A549 (cell line): ENCODE data around the gene GOLGA1. TPM values are rescaled to one million over a fixed set of nuclear protein-coding genes. Genes with fewer than 3 reads are reported as not detected.

Experiments used
- ATAC-seq, 2 experiments: fragments of 200-7000 bp in 1 of 2; fragments of >200 bp in 1 of 2; cut with Nextera tagmentation in 1 of 2; cut with Tn5 transposase in 1 of 2; 3 replicates each; pipeline versions ENCODE4 v1.8.0 to v1.9.1; 2018 to 2020; ENCODE audit warnings: mild to moderate bottlenecking in 1 of 2, moderate library complexity in 1 of 2
- CTCF ChIA-PET: fragments of 300-600 bp; sonication (Branson Sonifier 250); formaldehyde crosslinking; extraction: SDS; loops from one replicate; lab custom pipeline; 2021; ENCODE audit warnings: antibody characterized with exemption, inconsistent platforms; lab: Yijun Ruan, JAX
- POLR2A ChIA-PET: fragments of 350-600 bp; formaldehyde crosslinking; extraction: SDS; loops from one replicate; lab custom pipeline; 2021; ENCODE audit warnings: antibody characterized with exemption, inconsistent platforms; lab: Yijun Ruan, JAX
- DNase-seq, 2 experiments: peaks; one replicate each; pipeline versions ENCODE4 v3.0.0 to v3.0.0-alpha.2; 2011 to 2016; ENCODE audit warnings: low read depth in 1 of 2, low spot score in 1 of 2
- FAIRE-seq: peaks from 2 replicates; lab custom pipeline; 2011; peaks lifted over from hg19 to GRCh38; lab: Jason Lieb, UNC
- H3K27ac ChIP-seq, 2 experiments: fragments of >200 bp; sonication (Bioruptor Twin); formaldehyde crosslinking; 3 replicates each; pipeline ENCODE4 v1.5.1; 2016 to 2017
- H3K4me1 ChIP-seq: fragments of >200 bp; sonication (Bioruptor Twin); formaldehyde crosslinking; 3 replicates; pipeline ENCODE4 v1.6.1; 2016
- H3K4me2 ChIP-seq: fragments of >200 bp; sonication (Bioruptor Twin); formaldehyde crosslinking; 3 replicates; pipeline ENCODE4 v1.6.1; 2016
- H3K4me3 ChIP-seq: fragments of >200 bp; sonication (Bioruptor Twin); formaldehyde crosslinking; 3 replicates; pipeline ENCODE4 v1.5.1; 2016
- H3K9me3 ChIP-seq: fragments of >200 bp; sonication (Bioruptor Twin); formaldehyde crosslinking; 3 replicates; pipeline ENCODE4 v1.6.1; 2016
- BHLHE40 ChIP-seq: IDR thresholded peaks from 2 replicates; pipeline ENCODE4 v1.6.1; 2012; ENCODE audit warnings: low read depth, low read length, inconsistent platforms
- CEBPB ChIP-seq, 2 experiments: fragments of >200 bp in 1 of 2; sonication (Bioruptor Twin) in 1 of 2; formaldehyde crosslinking in 1 of 2; IDR thresholded peaks; 2 replicates each; pipeline ENCODE4 v1.6.1; 2012 to 2016
- CHD2 ChIP-seq: fragments of 150-350 bp; IDR thresholded peaks from 2 replicates; pipeline ENCODE4 v1.6.1; 2014; ENCODE audit warnings: low read length; ENCODE audit not compliant: partially characterized antibody
- EHF ChIP-seq: fragments of 250-450 bp; sonication (Bioruptor Pico); IDR thresholded peaks from 2 replicates; pipeline ENCODE4 v1.5.0; 2020; ENCODE audit warnings: mild to moderate bottlenecking
- FOSL2 ChIP-seq, 2 experiments: fragments of 450-650 bp in 1 of 2; fragments of >200 bp in 1 of 2; sonication (Bioruptor Twin) in 1 of 2; formaldehyde crosslinking; IDR thresholded peaks; 2 replicates each; pipeline versions ENCODE4 v1.5.0 to v1.6.1; 2016 to 2020; ENCODE audit warnings: mild to moderate bottlenecking in 1 of 2, moderate library complexity in 1 of 2
- FOXS1 ChIP-seq: fragments of 250-450 bp; sonication (Bioruptor Pico); IDR thresholded peaks from 2 replicates; pipeline ENCODE4 v1.5.0; 2020; ENCODE audit warnings: mild to moderate bottlenecking, moderate library complexity
- GATA3 ChIP-seq: IDR thresholded peaks from 2 replicates; pipeline ENCODE4 v1.6.1; 2012; ENCODE audit warnings: borderline replicate concordance
- HEYL ChIP-seq: fragments of 250-450 bp; sonication (Bioruptor Pico); IDR thresholded peaks from 2 replicates; pipeline ENCODE4 v1.8.0; 2021; ENCODE audit warnings: mild to moderate bottlenecking, moderate library complexity
- HOXA7 ChIP-seq: fragments of 250-450 bp; sonication (Bioruptor Pico); IDR thresholded peaks from 2 replicates; pipeline ENCODE4 v1.5.0; 2020; ENCODE audit warnings: mild to moderate bottlenecking, moderate library complexity
- HOXB13 ChIP-seq: fragments of 250-450 bp; sonication (Bioruptor Pico); IDR thresholded peaks from 2 replicates; pipeline ENCODE4 v1.5.0; 2020; ENCODE audit warnings: low read depth, mild to moderate bottlenecking, moderate library complexity
- JUNB ChIP-seq: fragments of >200 bp; sonication (Bioruptor Twin); formaldehyde crosslinking; IDR thresholded peaks from 2 replicates; pipeline ENCODE4 v1.6.1; 2016
- KDM1A ChIP-seq: fragments of 200-600 bp; sonication (generic); IDR thresholded peaks from 2 replicates; pipeline ENCODE4 v1.6.1; 2016; ENCODE audit warnings: low read depth, mild to moderate bottlenecking
- MAZ ChIP-seq: fragments of 150-350 bp; IDR thresholded peaks from 2 replicates; pipeline ENCODE4 v1.6.1; 2014; ENCODE audit warnings: antibody characterized with exemption, low read depth, low read length, borderline replicate concordance
- MYC ChIP-seq: IDR thresholded peaks from 2 replicates; pipeline ENCODE4 v1.6.1; 2012; ENCODE audit warnings: mild to moderate bottlenecking, inconsistent platforms, low read length, improper control_type of control experiment, borderline replicate concordance
- NPAS2 ChIP-seq: fragments of 250-450 bp; sonication (Bioruptor Pico); IDR thresholded peaks from 2 replicates; pipeline ENCODE4 v1.8.0; 2022; ENCODE audit warnings: mild to moderate bottlenecking, moderate library complexity, borderline replicate concordance
- NR3C1 ChIP-seq: fragments of >200 bp; sonication (Bioruptor Twin); formaldehyde crosslinking; IDR thresholded peaks from 3 replicates; pipeline ENCODE4 v1.6.1; 2017
- POLR2AphosphoS2 ChIP-seq: conservative IDR thresholded peaks from 2 replicates; pipeline ENCODE4 v1.6.1; 2012; ENCODE audit warnings: low read length, improper control_type of control experiment, inconsistent platforms
- RARB ChIP-seq: fragments of 250-450 bp; sonication (Bioruptor Pico); IDR thresholded peaks from 2 replicates; pipeline ENCODE4 v1.8.0; 2021; ENCODE audit warnings: mild to moderate bottlenecking, moderate library complexity
- RCOR1 ChIP-seq: fragments of 150-350 bp; IDR thresholded peaks from 2 replicates; pipeline ENCODE4 v1.6.1; 2014; ENCODE audit warnings: antibody characterized with exemption, low read length, low read depth
- RFX5 ChIP-seq: fragments of 450-650 bp; IDR thresholded peaks from 2 replicates; pipeline ENCODE4 v1.7.1; 2014; ENCODE audit warnings: antibody characterized with exemption, mild to moderate bottlenecking, moderate library complexity
- ZC3H11A ChIP-seq: fragments of 450-650 bp; IDR thresholded peaks from 2 replicates; pipeline ENCODE4 v1.6.1; 2014; ENCODE audit warnings: antibody characterized with exemption, mild to moderate bottlenecking
- ZNF302 ChIP-seq: fragments of 250-450 bp; sonication (Bioruptor Pico); IDR thresholded peaks from 2 replicates; pipeline ENCODE4 v1.9.0; 2021; ENCODE audit warnings: inconsistent platforms, mild to moderate bottlenecking, moderate library complexity
- WGBS: methylation state at CpG from one replicate; pipeline ENCODE4 v1.1.6; 2017; ENCODE audit errors: missing lambda C conversion rate; 5-methylcytosine and 5-hydroxymethylcytosine counted together
- polyA plus RNA-seq, 4 experiments: library from polyadenylated mRNA; depleted of rRNA in 3 of 4; stranded (reverse); fragments of >200 nt; fragmentation: RNase III in 1 of 4; extraction: RNeasy Plus Mini Kit Qiagen cat#74134 plus additional on column Dnase treatment in 1 of 4; gene quantifications; 2 replicates in 3 of 4; 3 replicates in 1 of 4; pipeline ENCODE4 v1.2.3, GENCODE V29; 2011 to 2017
- TF ChIP-seq, protein P1 (sequence below): fragments of 200-600 bp; sonication (generic); IDR thresholded peaks from 2 replicates; pipeline ENCODE4 v1.6.1; 2016; ENCODE audit warnings: antibody characterized with exemption, mild to moderate bottlenecking, moderate library complexity
- TF ChIP-seq, protein P2 (sequence below): fragments of >200 bp; sonication (Bioruptor Twin); formaldehyde crosslinking; IDR thresholded peaks from 3 replicates; pipeline ENCODE4 v1.6.1; 2016
- TF ChIP-seq, protein P3 (sequence below): fragments of 250-450 bp; sonication (Bioruptor Pico); IDR thresholded peaks from 2 replicates; pipeline ENCODE4 v1.5.0; 2020; ENCODE audit warnings: low read depth, mild to moderate bottlenecking, moderate library complexity

The GOLGA1 gene
- polyA plus RNA-seq, 2 of the 4 experiments (the other 2 are of a cell fraction) = 10.0 to 19.4 TPM

DNA sequence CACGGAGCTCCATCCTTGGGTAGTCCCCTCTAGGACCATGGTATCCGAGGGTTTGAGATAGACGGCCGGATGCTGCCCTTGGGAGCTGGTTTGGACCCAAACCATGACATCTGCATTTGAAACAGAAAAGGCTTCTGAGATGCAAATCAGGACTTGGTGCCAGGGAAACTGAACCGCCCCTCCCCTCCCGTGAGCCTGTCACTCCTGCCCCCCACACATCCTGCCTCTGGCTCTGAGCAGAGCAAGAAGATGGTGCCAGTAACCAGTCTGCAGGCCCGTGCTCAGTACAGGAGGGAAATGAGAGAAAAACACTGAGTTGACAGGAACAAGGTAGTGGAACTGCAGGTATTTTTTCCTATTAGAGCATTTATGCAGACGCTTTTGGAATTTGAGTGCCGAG lies 60.4 kb downstream of the GOLGA1 start (continued):
- TF ChIP-seq, protein P1, sequence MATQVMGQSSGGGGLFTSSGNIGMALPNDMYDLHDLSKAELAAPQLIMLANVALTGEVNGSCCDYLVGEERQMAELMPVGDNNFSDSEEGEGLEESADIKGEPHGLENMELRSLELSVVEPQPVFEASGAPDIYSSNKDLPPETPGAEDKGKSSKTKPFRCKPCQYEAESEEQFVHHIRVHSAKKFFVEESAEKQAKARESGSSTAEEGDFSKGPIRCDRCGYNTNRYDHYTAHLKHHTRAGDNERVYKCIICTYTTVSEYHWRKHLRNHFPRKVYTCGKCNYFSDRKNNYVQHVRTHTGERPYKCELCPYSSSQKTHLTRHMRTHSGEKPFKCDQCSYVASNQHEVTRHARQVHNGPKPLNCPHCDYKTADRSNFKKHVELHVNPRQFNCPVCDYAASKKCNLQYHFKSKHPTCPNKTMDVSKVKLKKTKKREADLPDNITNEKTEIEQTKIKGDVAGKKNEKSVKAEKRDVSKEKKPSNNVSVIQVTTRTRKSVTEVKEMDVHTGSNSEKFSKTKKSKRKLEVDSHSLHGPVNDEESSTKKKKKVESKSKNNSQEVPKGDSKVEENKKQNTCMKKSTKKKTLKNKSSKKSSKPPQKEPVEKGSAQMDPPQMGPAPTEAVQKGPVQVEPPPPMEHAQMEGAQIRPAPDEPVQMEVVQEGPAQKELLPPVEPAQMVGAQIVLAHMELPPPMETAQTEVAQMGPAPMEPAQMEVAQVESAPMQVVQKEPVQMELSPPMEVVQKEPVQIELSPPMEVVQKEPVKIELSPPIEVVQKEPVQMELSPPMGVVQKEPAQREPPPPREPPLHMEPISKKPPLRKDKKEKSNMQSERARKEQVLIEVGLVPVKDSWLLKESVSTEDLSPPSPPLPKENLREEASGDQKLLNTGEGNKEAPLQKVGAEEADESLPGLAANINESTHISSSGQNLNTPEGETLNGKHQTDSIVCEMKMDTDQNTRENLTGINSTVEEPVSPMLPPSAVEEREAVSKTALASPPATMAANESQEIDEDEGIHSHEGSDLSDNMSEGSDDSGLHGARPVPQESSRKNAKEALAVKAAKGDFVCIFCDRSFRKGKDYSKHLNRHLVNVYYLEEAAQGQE = no peak
- TF ChIP-seq MAZ = no peak
- TF ChIP-seq NR3C1 = no peak
- TF ChIP-seq, all 56 proteins: peak for 0

DNA sequence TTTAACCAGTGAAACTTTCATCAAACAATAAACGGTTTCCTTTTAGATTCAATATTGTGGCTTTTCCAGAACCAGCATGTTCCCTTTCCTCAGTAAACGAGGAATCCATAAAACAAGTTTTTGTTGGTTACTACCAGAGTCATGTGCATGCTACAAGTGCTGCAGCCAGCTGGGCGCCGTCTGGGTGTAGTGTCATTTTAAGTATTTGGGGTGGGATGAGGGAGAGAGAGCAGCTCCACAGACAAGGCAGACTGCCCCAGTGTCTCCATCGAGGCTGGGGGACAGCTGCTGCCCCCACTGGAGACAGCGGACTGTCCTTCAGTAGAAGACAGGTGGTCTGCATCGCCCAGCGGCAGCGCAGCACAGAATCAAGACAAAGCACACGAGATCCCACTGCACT lies 61.7 kb downstream of the GOLGA1 start:
- TF ChIP-seq, protein P2, sequence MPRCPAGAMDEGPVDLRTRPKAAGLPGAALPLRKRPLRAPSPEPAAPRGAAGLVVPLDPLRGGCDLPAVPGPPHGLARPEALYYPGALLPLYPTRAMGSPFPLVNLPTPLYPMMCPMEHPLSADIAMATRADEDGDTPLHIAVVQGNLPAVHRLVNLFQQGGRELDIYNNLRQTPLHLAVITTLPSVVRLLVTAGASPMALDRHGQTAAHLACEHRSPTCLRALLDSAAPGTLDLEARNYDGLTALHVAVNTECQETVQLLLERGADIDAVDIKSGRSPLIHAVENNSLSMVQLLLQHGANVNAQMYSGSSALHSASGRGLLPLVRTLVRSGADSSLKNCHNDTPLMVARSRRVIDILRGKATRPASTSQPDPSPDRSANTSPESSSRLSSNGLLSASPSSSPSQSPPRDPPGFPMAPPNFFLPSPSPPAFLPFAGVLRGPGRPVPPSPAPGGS = no peak
- TF ChIP-seq FOXS1 (CRISPR knock-in tag) (no peak), MYC (no peak), NPAS2 (CRISPR knock-in tag) (no peak), BHLHE40 (no peak), KDM1A (no peak), MAZ (no peak), RFX5 (no peak), HOXA7 (no peak), RCOR1 (no peak), FOSL2 (IDR thresholded peaks at IDR 0.05) (no peak), FOSL2 (CRISPR knock-in tag; IDR thresholded peaks at IDR 0.05) (no peak), ZC3H11A (no peak), POLR2AphosphoS2 (no peak)
- TF ChIP-seq, protein P3, sequence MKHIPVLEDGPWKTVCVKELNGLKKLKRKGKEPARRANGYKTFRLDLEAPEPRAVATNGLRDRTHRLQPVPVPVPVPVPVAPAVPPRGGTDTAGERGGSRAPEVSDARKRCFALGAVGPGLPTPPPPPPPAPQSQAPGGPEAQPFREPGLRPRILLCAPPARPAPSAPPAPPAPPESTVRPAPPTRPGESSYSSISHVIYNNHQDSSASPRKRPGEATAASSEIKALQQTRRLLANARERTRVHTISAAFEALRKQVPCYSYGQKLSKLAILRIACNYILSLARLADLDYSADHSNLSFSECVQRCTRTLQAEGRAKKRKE = no peak
- TF ChIP-seq, all 56 proteins: peak for 0
- H3K9me3 ChIP-seq = no peaks in the 10 kb centered on the region
- H3K4me2 ChIP-seq = no peak overlapping the region
- H3K4me1 ChIP-seq = no peaks in the 10 kb centered on the region
- POLR2A ChIA-PET = no interaction called here
- no peak for ATAC-seq
- no peak for FAIRE-seq
- H3K27ac ChIP-seq = no peak overlapping the region
- DNase-seq = no peak
- no peak overlapping the region for H3K4me3 ChIP-seq
- CTCF ChIA-PET = interaction anchor here (0.9 to 2.2 kb wide), 4 partner anchors 8 to 27 kb away, joined by 3 to 9 read pairs (median 4); partner anchors contain the start of genes ARPC5L and RPL35
- WGBS = 83% methylated on average over 10 of the region's 10 CpGs

DNA sequence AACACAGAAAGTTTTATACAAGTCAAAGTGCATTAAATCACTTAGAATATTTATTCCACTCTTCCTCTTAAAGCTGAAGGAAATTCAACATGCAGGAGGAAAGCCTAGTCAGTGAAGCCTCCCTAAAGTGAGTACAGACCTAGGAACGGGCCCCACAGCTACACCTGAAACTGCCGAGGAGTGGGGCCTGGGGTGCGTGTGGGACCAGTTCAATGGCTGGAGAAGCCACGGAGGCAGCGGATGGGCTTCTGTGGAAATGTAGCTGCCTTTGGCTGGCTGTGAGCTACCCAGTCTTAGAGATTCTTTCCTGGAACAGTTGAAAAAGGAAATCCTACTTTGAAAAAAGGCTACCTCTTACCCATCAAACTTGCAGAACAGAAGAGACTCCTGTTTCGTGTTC lies 62.4 kb downstream of the GOLGA1 start:
- FAIRE-seq = no peak
- Histone ChIP-seq H3K27ac (no peak overlapping the region), H3K4me1 (no peaks in the 10 kb centered on the region)
- CTCF ChIA-PET = interaction anchor here (0.8 to 2.2 kb wide), 4 partner anchors 9 to 496 kb away, joined by 3 to 9 read pairs (median 6); partner anchors contain the start of gene WDR38
- 92% methylated on average over 6 of the region's 6 CpGs for WGBS
- TF ChIP-seq ZNF302 = no peak
- TF ChIP-seq HEYL (CRISPR knock-in tag) = no peak
- no peak for TF ChIP-seq RARB (CRISPR knock-in tag)
- TF ChIP-seq HOXB13 (CRISPR knock-in tag) = no peak
- TF ChIP-seq RCOR1 = no peak
- no peak for TF ChIP-seq CEBPB (IDR thresholded peaks at IDR 0.05)
- TF ChIP-seq CHD2 = no peak
- TF ChIP-seq EHF (CRISPR knock-in tag) = no peak
- TF ChIP-seq GATA3 = no peak
- TF ChIP-seq JUNB = no peak
- TF ChIP-seq, all 56 proteins: peak for 0
- ATAC-seq (no peak), DNase-seq (no peak)
- Histone ChIP-seq H3K4me3 (no peak overlapping the region), H3K9me3 (no peaks in the 10 kb centered on the region), H3K4me2 (no peak overlapping the region)
- POLR2A ChIA-PET = no interaction called here
